ENCODE measurements around the gene CDON. TPM values are rescaled to one million over a fixed set of nuclear protein-coding genes. Genes with fewer than 3 reads are reported as not detected.
A peak's percentile ranks its signal among the peaks of the same experiment; 100 is the strongest.

Gene CDON
- total RNA-seq, 1 donor: 12.3 TPM

DNA sequence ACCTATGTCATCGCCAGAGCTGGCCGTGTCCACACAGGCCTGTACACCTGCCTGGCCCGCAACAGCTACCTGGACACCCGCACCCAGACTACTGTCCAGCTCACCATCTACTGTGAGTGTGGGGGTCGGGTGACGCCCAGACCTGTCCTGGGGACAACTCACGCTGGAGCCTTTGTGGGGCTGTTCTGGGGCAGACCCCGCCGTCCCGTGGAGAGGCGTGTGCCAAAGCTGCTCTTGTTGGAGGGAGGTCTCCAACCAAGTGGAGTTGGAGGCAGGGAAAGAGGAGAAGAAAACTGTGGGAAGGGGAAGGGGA, 112.5 kb downstream of the CDON start:
- no peak for DNase-seq (ENCODE audit: insufficient read length, low spot score, missing footprints)

GRCh38 chr11:125949271-125950177, 113.1 kb downstream of the CDON start:
- no peak overlapping the region for H3K27ac ChIP-seq (ENCODE audit: low read depth, low read length)
- H2AFZ ChIP-seq (ENCODE audit: low read length): no peak overlapping the region
- H3K27me3 ChIP-seq (ENCODE audit: insufficient read depth, low read length): no peaks in the 10 kb centered on the region
- no peak overlapping the region for H3K4me2 ChIP-seq (ENCODE audit: insufficient read depth, low read length)
- H3K9me3 ChIP-seq (ENCODE audit: low read depth, low read length): no peaks in the 10 kb centered on the region
- no peaks in the 10 kb centered on the region for H3K79me2 ChIP-seq (ENCODE audit: insufficient read depth, low read length)
- TF ChIP-seq, protein P1, sequence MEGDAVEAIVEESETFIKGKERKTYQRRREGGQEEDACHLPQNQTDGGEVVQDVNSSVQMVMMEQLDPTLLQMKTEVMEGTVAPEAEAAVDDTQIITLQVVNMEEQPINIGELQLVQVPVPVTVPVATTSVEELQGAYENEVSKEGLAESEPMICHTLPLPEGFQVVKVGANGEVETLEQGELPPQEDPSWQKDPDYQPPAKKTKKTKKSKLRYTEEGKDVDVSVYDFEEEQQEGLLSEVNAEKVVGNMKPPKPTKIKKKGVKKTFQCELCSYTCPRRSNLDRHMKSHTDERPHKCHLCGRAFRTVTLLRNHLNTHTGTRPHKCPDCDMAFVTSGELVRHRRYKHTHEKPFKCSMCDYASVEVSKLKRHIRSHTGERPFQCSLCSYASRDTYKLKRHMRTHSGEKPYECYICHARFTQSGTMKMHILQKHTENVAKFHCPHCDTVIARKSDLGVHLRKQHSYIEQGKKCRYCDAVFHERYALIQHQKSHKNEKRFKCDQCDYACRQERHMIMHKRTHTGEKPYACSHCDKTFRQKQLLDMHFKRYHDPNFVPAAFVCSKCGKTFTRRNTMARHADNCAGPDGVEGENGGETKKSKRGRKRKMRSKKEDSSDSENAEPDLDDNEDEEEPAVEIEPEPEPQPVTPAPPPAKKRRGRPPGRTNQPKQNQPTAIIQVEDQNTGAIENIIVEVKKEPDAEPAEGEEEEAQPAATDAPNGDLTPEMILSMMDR (IDR thresholded peaks at IDR 0.05; ENCODE audit: extremely low read depth, low read depth, low read length): no peak
- no peaks in the 10 kb centered on the region for H3K36me3 ChIP-seq (ENCODE audit: insufficient read depth, low read length)
- peaks cover 5% of the 10 kb centered on the region for H3K4me1 ChIP-seq (ENCODE audit: insufficient read depth, low read length)
- H4K20me1 ChIP-seq (ENCODE audit: insufficient read depth, low read length): no peaks in the 10 kb centered on the region
- no peak overlapping the region for H3K4me3 ChIP-seq (ENCODE audit: insufficient read depth, low read length)
- peak; percentile 54 for DNase-seq (ENCODE audit: insufficient read length, low spot score, missing footprints)

More for the DNA sequence above, 112.5 kb downstream of the CDON start:
- Histone ChIP-seq H3K27ac (ENCODE audit: low read depth, low read length) (no peak overlapping the region), H3K4me1 (ENCODE audit: insufficient read depth, low read length) (peaks cover 5% of the 10 kb centered on the region), H3K4me3 (ENCODE audit: insufficient read depth, low read length) (no peak overlapping the region), H3K79me2 (ENCODE audit: insufficient read depth, low read length) (no peaks in the 10 kb centered on the region), H3K4me2 (ENCODE audit: insufficient read depth, low read length) (no peak overlapping the region), H3K36me3 (ENCODE audit: insufficient read depth, low read length) (no peaks in the 10 kb centered on the region), H3K27me3 (ENCODE audit: insufficient read depth, low read length) (no peaks in the 10 kb centered on the region), H4K20me1 (ENCODE audit: insufficient read depth, low read length) (no peaks in the 10 kb centered on the region), H3K9me3 (ENCODE audit: low read depth, low read length) (no peaks in the 10 kb centered on the region), H2AFZ (ENCODE audit: low read length) (no peak overlapping the region)
- TF ChIP-seq, protein P1 (IDR thresholded peaks at IDR 0.05; ENCODE audit: extremely low read depth, low read depth, low read length): no peak

- no peak overlapping the region for H3K4me2 ChIP-seq (ENCODE audit: insufficient read depth, low read length)
- H3K36me3 ChIP-seq (ENCODE audit: insufficient read depth, low read length): no peaks in the 10 kb centered on the region
- no peaks in the 10 kb centered on the region for H3K79me2 ChIP-seq (ENCODE audit: insufficient read depth, low read length)
- H3K27ac ChIP-seq (ENCODE audit: low read depth, low read length): no peak overlapping the region
- no peaks in the 10 kb centered on the region for H3K27me3 ChIP-seq (ENCODE audit: insufficient read depth, low read length)
- H3K9me3 ChIP-seq (ENCODE audit: low read depth, low read length): no peaks in the 10 kb centered on the region
- TF ChIP-seq, protein P1 (IDR thresholded peaks at IDR 0.05; ENCODE audit: extremely low read depth, low read depth, low read length): no peak
- H4K20me1 ChIP-seq (ENCODE audit: insufficient read depth, low read length): no peaks in the 10 kb centered on the region
- no peak for DNase-seq (ENCODE audit: insufficient read length, low spot score, missing footprints)
- H3K4me3 ChIP-seq (ENCODE audit: insufficient read depth, low read length): no peak overlapping the region
- no peak overlapping the region for H2AFZ ChIP-seq (ENCODE audit: low read length)
- H3K4me1 ChIP-seq (ENCODE audit: insufficient read depth, low read length): peaks cover 5% of the 10 kb centered on the region
These were observed 114.2 kb downstream of the CDON start for GRCh38 chr11:125948278-125949051.

All from osteoblast (primary cell).